ENCODE measurements around the gene TMEM53.

The TMEM53 gene

DNA sequence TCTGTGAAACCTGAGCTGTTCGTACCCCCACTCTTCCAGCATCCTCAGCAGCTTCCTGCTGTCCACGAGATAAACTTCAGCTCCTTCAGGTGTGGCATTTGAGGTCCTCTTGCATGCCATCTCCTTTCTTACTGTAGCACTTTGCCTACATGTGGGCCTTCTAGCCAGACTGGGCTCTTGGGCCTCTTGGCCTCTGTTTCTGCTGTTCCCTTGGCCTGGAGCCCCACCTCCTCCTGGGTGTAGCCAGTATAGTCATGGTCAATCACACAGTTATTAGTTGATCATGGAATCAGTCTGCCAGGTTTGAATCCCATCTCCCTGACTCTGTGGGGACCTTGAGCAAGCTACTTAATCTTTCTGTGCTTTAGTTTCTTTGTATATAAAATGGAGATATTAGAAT is 26.4 kb downstream of the TMEM53 start:
- DNase-seq (ENCODE audit: low read depth in 2 of 2): no peak

DNA sequence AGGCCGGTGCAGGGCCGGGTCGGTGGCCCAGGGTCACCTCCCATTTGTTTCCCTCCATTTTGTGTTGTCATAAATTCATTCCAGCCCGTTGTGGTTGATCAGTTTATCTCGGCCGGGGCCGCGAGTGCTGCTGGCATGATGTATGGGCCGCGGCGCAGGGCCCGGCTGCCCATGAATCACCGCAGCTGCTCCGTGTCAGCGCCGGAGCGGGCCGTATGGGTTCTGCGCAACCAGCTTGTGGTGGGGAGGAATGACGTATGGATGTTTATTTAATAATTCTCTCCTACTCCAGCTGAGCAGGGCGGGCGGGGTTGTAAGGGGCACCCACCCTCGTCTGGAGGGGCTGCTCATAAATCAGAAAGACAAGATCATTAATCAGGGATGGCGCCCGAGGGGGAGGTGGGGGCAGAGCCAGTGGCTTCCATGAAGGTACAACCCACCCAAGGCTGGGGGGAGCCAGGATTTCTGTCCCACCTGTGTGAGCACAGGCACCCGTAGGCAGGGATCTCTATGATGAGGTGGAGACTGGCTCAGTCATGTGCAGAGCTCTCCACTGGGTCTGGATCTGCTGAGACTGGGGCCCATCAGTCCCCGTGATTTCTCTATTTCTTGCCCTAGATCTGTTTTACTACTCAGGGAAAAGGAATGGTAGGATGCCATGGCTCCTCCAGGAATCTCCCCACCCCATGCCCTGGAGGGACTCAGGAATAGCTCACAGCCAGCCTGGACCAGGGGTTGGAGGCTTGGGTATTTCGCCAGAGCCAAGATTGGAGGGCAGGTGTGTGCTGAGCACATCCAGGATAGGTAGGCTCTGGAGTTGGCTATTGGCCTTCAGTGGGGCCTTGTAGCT is 27.8 kb downstream of the TMEM53 start:
- DNase-seq (ENCODE audit: low read depth in 2 of 2): no peak

DNA sequence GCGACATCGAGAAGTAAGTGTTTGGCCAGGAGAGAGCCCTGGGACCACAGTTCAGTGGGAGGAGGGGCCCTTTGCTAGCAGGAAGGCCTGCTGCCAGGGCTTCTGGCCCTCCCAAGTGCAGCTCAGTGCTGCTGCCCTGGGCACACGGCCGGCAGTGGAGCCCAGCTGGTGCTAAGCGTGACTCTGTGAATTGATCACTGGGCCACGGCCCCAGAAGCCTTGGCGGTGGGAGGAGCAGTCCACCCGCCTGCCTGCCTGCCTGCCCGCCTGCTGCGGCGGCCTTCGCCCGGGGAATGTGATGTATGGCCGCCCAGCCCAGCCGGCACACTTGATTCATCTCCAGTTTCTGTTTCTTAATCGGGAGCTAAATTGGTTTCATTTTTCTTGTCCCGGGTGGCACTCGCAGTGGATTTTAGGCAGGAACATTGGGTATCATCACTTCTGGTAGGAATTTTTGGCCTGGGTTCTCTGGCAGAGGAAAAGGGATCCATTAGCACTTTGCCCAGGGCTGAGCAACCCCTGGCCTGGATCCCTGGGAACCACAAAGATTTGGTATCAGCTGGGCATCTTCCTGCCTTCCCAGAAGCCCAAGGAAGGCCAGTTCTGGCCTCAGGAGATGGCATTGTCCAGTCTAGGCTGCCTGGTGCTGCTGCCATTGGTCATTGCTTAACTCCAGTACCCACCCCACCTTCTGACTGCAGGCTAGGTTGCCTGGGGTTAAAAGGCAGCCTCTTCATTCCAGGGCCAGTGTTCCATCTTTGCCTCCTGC is 28.6 kb downstream of the TMEM53 start:
- DNase-seq (ENCODE audit: low read depth in 2 of 2): no peak

DNA sequence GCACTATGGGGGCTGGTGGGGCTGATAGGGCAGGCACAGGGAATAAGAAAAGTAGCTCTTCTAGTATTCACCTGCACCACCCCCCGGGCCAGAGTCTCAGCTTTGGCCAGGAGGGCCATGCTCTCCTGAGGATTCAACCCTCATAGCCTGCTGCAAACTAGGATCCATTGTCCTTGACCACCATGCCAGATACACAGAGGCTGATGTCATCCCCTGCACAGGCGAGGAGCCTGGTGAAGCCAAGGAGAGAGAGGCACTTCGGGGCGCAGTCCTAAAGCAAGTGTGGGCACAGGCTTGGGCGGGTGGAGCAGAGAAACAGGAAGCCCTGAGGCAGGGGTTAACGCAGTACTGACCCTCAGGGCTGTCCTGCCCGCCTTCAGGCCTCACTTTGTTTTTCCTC is 29.5 kb downstream of the TMEM53 start:
- DNase-seq (ENCODE audit: low read depth in 2 of 2): no peak

DNA sequence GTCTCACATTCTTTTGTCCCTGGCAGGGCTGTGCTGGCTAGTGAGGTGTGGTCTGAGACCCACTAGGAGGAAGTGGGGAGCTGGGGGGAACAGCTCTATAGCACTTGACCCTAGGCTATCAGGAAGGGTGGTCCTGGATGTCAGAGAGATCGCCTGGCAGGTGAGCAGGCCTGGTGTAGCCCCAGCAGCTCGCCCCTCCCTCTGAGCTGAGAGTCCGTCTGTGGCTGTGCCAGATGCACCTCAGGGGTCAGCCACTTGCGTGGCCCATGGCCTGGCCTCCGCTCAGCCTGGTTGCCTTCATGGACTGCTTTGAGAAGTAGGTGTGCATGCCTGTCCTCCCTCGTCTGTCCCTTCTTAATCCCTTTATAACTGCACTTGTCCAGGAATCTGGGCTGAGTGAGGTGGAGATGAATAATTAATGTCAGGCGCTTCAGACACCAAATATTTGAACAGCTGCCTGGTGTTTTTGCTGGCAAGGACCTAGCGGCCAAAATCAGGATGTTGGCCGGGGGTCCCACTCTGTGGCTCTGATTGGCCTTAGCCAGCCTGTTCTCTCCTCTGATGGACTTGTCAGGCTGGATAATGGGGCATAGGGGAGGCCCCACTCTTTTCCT is 30.5 kb downstream of the TMEM53 start:
- no peak for DNase-seq (ENCODE audit: low read depth in 2 of 2)

DNA sequence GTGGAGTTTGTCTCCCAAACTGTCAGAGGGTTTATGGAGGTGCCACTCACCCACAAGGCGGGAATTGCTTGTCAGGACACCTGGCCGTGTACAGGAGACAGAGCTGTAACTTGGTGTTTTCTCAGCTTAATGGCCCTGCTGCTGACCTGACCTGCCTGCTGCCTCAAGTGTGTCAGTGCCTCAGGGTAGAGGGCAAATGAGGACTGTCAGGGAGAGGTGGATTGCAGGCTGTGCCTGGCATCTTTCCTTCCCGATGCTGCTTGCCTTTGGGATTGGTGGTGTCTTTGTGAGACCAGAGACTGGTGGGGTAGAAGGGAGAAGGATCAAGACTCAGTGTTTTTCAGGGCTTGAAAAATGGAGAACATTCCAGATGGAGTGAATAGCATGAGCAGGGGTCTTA is 31.4 kb downstream of the TMEM53 start:
- DNase-seq (ENCODE audit: low read depth in 2 of 2): no peak

DNA sequence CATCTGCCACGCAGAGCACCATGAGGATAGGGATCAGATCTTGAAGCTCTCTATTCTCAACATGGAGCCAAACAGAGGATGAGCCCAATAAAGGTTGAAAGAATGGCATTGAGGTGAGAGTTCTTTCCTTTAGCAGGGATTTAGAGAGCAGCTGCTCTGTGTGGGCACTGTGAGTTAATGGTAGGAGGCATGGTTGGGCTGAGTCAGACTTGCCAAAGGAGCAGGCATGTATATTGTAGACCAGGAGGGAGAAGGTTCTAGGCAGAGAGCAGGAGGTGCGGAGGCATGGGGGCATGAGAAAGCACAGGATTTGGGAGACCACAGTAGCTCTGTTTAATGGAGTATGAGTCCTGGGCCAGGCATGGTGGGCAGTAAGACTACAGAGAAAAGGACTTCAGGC is 32.0 kb downstream of the TMEM53 start:
- no peak for DNase-seq (ENCODE audit: low read depth in 2 of 2)

DNA sequence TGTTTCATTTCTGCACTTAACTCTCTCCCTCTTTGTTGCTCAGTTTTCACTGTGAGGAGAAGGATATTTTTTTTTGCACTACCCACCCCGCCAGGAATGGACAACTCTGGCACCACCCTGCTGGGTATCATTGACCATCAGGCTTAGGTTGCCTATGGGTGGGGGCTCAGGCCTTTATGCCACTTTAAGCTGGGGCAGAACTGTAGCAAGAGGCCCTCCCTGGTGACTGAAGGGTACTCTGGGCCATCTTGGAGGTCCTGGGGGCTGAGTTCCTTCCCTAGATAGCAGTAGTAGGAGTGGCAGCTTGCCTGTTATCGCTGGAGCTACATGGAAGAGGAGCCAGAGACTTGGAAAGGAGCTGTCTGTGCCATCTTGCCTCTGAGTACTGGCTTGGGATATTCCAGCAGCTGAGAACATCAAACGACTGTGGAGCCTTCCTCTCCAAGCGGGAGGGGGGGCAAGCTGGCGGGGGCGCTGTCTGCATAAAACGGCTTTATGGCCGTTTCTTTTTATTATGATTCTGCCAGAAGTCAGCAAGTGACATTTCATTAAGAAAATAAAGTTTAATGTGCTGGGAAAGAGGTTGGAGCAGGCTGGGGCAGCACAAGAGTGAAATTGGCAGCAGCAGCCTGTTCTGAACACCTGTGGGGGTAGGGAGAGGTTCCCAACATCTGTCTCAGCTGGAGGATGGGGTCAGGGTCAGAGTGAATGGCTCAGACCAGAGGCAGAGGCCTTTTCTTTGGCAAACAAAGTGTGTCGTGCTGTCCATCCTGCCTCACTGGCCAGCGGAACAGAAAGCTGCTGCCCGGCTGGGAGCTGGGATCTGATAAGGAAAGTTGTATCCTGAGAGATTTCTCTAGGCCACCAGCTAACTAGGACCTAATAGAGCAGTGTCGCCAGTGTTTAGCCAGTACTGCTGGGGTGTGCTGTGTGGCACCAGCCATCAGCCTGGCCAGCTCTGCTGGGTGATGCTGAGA is 32.9 kb downstream of the TMEM53 start:
- no peak for DNase-seq (ENCODE audit: low read depth in 2 of 2)

DNA sequence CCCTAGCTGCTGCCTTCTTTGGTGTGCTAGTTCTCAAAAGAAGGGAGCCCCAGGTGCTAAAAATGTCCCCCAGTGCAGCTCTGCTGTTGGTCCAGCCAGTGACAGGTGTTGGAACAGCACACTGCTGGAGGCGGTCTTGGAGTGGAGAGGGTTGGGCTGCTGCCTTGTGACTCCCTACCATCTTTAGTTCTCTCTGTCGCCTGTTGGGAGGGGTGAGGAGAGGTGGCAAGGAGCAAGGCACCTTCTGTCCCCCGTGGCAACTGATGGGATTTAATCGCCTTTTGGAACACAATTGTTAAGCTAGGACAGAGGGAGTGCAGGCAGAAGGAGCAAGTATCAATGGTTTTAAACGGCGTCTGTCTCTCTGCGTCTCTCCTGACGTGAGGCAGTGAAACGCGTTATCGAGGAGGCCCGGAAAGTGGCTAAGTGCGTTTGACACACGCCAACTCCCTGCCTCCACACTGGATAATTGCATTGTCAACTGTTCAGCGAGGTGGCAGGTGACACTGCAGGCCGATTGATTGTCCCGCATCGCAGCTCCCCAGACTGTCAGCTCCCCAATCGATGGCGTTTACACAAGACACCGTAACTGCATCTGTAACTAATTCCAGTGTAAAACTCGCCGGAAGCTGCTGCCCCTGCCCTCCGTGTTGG is 34.0 kb downstream of the TMEM53 start:
- no peak for DNase-seq (ENCODE audit: low read depth in 2 of 2)

DNA sequence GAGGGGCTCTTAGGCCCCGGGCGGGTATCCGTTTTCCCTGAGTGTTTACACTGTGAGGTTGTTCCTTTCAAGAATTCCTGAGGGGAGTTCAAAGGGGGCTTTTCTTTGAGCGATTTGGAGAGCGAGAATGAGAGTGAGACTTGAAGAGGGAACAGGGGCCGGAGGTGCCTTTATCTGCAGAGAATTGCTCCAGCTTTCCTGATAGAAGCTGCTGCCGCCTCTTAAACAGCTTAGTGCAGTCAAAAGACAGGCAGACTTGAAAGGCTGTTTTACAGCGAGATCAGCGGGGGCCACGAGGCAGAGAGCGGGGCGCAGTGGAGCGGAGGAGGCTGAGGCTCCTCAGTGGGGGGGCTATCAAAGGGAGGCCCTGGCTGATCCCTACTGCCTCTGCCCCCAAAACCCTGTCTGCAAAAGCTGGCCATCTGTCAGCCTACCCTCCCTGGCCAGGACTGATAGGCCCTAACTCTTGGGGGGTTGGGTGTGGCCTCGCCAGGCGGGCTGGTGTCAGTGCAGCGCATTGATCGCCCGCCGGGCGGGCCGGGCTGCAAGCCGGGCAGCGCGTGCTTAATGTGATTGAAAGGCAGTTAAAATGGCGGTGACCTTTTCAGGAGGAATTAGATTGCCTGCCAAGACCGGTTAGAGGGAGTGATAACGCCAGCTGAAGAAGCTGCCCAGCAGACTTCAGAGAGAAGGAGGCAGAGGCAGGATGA is 36.4 kb downstream of the TMEM53 start:
- DNase-seq (ENCODE audit: low read depth in 2 of 2): no peak

DNA sequence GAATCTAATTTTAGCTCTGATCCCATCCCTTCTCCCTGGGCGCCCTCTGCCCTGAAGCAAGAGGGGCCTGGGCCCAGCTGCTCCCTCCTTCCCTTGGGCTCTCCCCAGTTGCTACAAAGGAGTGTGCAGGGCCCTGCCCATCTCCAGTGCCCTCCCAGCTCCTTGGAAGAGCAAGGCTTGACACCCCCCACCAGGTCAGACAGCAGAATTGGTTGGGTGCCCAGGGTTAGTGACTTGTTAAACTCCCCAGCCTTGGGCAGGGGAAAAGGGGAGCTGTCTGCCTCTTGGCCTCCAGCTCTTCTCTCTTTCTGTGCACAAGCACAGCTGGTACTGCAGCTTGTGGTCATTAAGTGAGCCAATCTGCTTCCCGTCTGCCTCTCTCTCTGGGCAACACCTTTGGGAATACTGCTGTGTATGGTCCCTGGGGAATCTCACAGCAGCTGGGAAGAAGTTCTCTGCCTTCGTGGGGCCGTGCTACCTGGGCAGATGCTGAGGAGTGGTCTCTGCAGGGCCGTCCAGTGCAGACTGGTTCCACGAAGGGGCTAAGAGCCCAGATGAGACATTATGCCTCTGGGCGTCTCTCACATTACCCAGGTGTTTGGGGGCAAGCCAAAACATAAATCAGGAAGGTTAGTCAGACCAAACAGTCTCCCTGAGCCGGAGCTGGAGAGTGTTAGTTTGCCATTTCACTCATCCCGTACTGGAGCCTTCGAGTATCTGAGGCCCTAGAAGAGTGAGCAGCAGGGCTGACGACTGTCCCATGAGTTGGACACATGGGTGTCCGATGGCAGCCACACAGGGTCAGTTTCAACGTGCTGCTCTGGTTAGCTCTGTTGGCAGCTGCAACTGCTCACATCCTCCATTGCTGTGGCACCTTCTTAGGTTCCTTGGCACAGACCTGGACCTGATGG is 37.3 kb downstream of the TMEM53 start:
- no peak for DNase-seq (ENCODE audit: low read depth in 2 of 2)

DNA sequence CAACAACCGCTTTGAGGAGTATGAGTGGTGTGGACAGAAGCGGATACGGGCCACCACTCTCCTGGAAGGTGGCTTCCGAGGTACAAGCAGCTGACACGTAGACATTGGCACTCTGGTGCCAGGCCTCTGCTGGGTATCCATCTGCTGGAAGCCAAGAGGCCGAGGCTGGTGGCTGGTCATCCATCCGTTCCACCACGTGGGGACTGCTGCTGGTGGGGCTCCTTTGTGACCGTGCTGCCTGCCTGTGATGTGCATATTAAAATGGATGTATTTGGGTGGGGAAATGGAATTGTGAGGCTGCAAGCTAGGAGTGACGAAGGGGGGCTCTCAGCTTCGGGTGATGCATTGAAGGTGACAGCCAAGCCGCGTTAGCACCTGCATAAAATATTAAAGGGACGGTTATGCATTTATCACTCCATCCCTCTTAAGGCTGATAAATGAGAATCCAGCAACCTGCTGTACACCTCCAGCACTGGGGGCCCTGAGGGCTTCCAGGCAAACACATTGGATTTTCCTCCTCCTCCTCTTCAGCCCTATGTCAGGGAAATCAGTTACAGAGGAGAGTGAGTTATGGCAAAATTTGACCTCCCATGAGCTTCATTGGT is 38.1 kb downstream of the TMEM53 start:
- DNase-seq (ENCODE audit: low read depth in 2 of 2): no peak

DNA sequence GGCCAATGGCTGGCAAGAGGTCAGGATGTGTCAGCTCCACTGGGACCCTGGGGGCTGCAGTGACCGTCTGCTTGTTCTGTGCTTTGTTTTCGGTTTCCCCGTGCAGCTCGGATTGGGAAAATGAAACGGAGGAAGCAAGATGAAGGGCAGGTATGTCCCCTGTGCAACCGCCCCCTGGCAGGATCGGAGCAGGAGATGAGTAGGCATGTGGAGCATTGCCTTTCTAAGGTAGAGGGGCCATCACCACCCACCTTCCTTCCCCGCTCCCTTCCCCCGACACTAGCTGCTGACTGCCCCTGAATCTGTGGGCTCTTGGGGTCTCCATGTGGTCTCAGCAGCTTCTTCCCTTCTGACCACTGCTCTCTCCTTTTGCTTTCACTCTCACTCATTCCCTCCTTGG is 38.8 kb downstream of the TMEM53 start:
- no peak for DNase-seq (ENCODE audit: low read depth in 2 of 2)

DNA sequence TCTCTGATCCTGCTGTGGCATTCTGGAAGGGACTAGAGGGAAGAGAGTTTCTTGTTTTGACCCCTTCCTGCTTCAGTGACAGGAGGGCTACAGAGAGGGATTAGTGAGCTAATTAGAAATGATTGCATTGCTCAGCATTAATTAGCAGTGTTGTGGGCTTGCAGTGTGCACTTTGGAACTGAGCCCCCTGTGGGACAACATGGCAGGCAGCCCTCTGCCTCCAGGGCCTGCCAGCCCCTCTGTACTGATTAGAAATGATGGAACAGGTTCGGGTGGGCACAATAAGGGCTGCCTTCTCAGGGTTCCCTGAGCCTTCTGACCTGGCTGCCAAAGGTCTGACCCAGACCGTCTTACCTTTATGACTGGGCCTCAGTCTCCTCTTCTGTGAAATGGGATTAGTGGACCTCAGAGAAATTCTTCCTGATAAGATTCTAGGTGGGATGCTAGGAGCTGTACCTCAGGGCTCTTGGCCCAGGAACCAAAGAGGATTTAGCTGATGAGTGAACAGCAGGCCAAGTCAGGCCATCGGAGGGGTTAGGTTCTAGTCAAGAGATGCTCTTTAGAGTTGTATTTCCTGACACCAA is 39.6 kb downstream of the TMEM53 start:
- DNase-seq (ENCODE audit: low read depth in 2 of 2): no peak

DNA sequence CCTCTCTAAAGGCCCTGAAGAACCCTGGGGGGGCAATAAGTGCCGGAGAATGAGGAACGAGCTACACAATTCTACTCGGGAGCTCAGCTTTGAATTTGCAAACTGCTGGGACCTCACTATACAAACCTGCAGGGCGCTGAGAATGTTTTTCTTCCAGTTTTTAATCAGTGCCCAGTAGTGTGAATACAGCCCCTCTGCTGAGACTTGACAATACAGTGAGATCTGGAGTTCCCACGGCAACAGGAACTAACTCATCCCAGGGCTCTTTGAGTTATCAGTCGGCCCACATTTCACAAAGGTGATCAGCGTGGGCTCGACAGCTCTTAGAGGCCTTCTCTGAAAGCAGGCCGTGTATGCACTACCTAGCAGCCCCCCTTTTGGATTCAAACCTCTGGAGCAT is 41.7 kb downstream of the TMEM53 start:
- no peak for DNase-seq (ENCODE audit: low read depth in 2 of 2)

DNA sequence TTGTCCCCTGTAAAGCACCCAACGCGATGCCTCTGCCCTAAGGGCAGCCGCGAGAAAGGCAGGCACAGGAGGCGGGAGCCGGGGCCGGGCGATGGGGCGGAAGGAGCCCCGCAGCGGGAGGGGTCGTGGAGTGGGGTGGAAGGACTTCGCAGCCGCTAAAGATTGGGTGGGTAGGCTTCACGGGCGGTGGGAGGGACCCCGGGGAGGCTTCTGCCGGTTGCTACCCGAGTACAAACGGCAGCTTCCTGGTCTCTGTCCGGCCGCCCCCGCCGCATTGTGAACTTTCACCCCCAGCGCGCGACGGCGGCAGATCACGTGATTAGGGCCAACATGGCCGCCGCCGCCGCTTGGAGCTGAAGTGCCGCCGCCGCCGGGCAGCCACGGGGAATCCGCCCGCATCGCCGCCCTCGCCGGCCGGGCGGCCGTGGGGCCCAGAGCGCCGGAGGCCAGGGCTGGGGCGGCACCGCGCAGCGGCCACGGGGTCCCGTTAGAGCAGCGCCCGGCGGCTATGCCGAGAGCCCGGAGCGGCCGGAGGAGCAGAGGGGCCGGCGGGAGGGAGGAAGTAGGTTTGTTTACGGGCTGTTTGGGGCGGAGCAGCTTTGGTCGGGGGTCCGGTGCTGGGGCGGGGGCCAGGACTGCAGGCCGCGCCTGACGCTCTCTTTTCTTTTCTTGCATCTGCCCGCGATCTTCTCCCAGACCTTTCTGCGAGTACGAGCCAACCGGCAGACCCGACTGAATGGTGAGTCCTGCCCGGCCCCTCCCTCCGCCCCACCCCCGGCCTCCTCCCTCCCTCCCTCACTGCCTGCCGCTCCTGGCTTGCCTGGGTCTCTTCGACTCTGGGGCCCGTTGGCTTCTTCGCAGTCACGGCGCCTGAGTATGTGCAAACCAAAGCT is 42.4 kb downstream of the TMEM53 start:
- peak; percentile 75 to 79 for DNase-seq (ENCODE audit: low read depth in 2 of 2)

DNA sequence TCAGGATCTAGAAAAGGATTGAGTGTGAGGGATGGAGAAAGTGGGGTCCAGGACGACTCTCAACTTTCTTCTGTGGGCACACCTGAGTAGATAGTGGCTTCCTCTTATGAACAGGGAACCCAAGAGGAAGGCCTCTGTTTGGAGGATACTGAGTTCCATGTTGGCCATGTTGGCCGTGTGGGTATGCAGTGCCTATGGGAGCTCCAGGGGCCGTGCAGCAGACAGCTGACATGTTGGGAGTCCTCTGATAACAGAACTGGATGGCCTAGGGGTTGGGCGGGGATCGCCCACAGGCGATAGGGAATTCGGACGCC is 43.0 kb downstream of the TMEM53 start:
- no peak for DNase-seq (ENCODE audit: low read depth in 2 of 2)

DNA sequence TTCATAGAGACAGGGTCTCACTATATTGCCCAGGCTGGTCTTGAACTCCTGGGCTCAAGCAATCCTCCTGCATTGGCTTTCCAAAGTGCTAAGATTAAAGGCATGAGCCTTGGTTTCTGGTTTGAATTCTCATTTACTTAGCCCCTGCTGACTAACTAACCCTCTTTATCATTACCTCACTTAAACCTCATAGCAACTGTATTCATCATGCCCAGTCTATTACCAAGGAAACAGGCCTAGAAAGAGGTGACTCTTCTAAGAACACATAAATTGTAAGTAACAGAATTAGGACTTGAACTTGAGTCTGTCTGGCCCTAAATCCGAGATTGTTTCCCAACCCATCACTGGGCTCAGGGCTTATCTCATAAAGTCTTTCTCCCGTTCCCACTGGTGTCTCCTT is 44.2 kb downstream of the TMEM53 start:
- DNase-seq (ENCODE audit: low read depth in 2 of 2): no peak
